Hepatocyte (in vitro differentiated cells): ENCODE data around the gene QRFP.

Source experiments
- EZH2 ChIP-seq: fragments of 200-600 bp; sonication (generic); IDR thresholded peaks from 2 replicates; pipeline ENCODE4 v1.6.1; 2016; ENCODE audit warnings: antibody characterized with exemption, mild to moderate bottlenecking, borderline replicate concordance
- EZH2phosphoT487 ChIP-seq: fragments of 200-600 bp; sonication (generic); IDR thresholded peaks from one replicate; pipeline ENCODE4 v1.6.1; 2018; ENCODE audit warnings: antibody characterized with exemption, mild to moderate bottlenecking, low read depth, moderate library complexity; ENCODE audit not compliant: unreplicated experiment, severe bottlenecking
- TF ChIP-seq, protein P1 (sequence below): fragments of 200-600 bp; sonication (generic); IDR thresholded peaks from 2 replicates; pipeline ENCODE4 v1.5.1; 2016; ENCODE audit warnings: antibody characterized with exemption, mild to moderate bottlenecking; ENCODE audit not compliant: poor library complexity

DNA sequence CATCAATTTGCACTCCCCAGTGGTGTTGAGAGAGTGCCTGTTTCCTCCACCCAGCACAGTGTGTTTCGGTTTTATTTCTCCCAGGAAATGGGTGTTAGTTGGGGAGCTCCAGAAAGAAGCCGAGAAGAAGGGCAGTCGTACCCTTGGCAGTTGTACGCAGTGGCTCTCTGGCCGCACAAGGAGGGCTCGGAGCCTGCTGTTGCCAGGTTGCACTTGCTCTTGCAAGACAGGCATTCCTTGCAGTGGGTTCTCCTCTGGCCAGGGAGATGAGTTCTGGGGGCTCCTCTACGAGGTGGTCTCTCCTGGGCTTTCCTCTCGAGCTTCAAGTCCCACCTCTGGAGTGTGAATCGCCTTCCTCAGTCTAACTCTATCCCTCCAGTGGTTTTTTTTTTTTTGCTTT, 29.1 kb downstream of the QRFP start:
- TF ChIP-seq, protein P1, sequence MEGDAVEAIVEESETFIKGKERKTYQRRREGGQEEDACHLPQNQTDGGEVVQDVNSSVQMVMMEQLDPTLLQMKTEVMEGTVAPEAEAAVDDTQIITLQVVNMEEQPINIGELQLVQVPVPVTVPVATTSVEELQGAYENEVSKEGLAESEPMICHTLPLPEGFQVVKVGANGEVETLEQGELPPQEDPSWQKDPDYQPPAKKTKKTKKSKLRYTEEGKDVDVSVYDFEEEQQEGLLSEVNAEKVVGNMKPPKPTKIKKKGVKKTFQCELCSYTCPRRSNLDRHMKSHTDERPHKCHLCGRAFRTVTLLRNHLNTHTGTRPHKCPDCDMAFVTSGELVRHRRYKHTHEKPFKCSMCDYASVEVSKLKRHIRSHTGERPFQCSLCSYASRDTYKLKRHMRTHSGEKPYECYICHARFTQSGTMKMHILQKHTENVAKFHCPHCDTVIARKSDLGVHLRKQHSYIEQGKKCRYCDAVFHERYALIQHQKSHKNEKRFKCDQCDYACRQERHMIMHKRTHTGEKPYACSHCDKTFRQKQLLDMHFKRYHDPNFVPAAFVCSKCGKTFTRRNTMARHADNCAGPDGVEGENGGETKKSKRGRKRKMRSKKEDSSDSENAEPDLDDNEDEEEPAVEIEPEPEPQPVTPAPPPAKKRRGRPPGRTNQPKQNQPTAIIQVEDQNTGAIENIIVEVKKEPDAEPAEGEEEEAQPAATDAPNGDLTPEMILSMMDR = no peak
- TF ChIP-seq EZH2phosphoT487 = no peak
- no peak for TF ChIP-seq EZH2
